ENCODE data around the gene CCDC15. TPM values are rescaled to one million over a fixed set of nuclear protein-coding genes. Genes with fewer than 3 reads are reported as not detected.

The CCDC15 gene
- total RNA-seq, 4 donors from 2014 or later, result under 0.01 to 3.5 (median 1.7) TPM

DNA sequence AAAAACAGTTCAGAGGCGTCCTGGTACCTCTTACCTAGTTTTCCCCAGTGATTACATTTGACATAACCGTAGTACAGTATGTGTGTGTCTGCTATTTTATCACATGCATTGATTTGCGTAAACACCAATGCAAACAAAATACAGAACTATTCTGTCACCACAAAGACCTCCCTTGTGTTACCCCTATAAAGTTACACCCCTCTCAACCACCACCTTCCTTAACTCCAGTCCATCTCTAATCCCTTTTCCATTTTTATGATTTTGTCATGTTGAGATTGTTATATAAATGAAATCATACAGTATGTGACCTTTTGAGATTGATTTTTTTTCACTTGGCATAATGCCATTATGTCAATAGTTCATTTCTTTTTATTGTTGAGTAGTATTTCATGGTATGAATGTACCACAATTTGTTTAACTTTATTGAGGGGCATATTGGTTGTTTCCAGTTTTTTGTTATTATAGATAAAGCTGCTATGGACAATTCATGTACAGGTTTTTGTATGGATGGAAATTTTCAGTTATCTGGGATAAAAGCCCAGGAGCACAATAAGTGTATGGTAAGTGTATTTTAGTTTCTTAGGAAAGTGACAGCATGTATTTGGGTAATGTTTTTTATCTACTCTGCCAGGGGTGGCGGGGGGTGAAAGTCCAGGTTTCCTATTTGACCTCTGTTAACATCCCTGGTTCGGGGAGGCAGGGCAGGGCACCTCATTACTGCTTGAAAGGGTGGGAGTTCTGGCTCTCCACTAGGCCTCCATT, 103.1 kb downstream of the CCDC15 start:
- Histone ChIP-seq H3K9me3 (no peaks in the 10 kb centered on the region), H3K4me3 (no peak overlapping the region), H3K36me3 (no peaks in the 10 kb centered on the region), H3K27me3 (no peaks in the 10 kb centered on the region), H3K4me1 (no peaks in the 10 kb centered on the region), H3K27ac (no peak overlapping the region)
- TF ChIP-seq, protein P1, sequence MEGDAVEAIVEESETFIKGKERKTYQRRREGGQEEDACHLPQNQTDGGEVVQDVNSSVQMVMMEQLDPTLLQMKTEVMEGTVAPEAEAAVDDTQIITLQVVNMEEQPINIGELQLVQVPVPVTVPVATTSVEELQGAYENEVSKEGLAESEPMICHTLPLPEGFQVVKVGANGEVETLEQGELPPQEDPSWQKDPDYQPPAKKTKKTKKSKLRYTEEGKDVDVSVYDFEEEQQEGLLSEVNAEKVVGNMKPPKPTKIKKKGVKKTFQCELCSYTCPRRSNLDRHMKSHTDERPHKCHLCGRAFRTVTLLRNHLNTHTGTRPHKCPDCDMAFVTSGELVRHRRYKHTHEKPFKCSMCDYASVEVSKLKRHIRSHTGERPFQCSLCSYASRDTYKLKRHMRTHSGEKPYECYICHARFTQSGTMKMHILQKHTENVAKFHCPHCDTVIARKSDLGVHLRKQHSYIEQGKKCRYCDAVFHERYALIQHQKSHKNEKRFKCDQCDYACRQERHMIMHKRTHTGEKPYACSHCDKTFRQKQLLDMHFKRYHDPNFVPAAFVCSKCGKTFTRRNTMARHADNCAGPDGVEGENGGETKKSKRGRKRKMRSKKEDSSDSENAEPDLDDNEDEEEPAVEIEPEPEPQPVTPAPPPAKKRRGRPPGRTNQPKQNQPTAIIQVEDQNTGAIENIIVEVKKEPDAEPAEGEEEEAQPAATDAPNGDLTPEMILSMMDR (IDR thresholded peaks at IDR 0.05), result no peak
- no peak for TF ChIP-seq POLR2A (IDR thresholded peaks at IDR 0.05)
- no peak for DNase-seq
- intact Hi-C loops (cut with DNase I; ENCODE audit: low total_unique reads), result no loop called here

DNA sequence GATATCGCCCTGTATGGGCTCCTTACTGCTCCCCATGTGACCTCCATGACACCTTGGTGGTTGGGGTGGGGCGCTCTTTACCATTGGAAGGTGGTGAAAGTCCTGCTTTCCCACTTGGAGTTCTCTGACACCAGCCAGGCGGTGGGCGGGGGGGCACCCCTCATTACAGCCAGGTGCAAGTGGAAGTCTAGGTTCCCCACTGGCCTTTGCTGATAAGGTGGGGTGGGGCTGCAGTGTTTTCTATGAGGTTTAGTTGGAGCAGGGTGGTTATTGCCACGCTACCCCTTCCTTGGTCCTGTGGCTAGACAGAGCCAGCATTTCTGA, 103.7 kb downstream of the CCDC15 start:
- H3K9me3 ChIP-seq, result no peaks in the 10 kb centered on the region
- H3K4me1 ChIP-seq, result no peaks in the 10 kb centered on the region
- intact Hi-C loops (cut with DNase I; ENCODE audit: low total_unique reads), result no loop called here
- DNase-seq, result no peak
- TF ChIP-seq POLR2A (IDR thresholded peaks at IDR 0.05), result no peak
- TF ChIP-seq, protein P1 (IDR thresholded peaks at IDR 0.05), result no peak
- H3K27me3 ChIP-seq, result no peaks in the 10 kb centered on the region
- no peak overlapping the region for H3K4me3 ChIP-seq
- no peak overlapping the region for H3K27ac ChIP-seq
- no peaks in the 10 kb centered on the region for H3K36me3 ChIP-seq

DNA sequence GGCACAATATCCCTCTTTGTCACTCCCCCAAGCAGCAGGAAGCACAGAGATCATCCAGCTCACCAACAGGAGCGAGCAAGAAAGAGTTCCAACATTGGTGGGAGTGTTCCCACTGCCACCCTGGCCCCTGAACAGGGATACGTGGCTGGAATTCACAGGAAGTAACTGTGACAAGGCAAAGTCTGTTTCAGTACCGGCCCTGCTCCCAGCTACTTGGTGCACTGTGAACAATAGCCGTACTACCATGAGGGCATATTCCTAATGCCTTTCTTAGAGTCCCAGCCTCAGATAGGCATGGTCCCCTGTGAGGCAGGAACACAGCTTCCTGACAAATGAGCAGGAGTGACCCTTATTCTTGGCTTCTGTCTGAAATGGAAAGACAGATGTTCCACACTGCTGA, 107.3 kb downstream of the CCDC15 start:
- H3K36me3 ChIP-seq, result no peaks in the 10 kb centered on the region
- H3K9me3 ChIP-seq, result no peaks in the 10 kb centered on the region
- no peaks in the 10 kb centered on the region for H3K27me3 ChIP-seq
- no peak for DNase-seq
- H3K27ac ChIP-seq, result no peak overlapping the region
- intact Hi-C loops (cut with DNase I; ENCODE audit: low total_unique reads), result no loop called here
- TF ChIP-seq, protein P1 (IDR thresholded peaks at IDR 0.05), result no peak
- TF ChIP-seq POLR2A (IDR thresholded peaks at IDR 0.05), result no peak
- no peak overlapping the region for H3K4me3 ChIP-seq
- H3K4me1 ChIP-seq, result peaks cover 0 to 8% of the 10 kb centered on the region in 2 donors

DNA sequence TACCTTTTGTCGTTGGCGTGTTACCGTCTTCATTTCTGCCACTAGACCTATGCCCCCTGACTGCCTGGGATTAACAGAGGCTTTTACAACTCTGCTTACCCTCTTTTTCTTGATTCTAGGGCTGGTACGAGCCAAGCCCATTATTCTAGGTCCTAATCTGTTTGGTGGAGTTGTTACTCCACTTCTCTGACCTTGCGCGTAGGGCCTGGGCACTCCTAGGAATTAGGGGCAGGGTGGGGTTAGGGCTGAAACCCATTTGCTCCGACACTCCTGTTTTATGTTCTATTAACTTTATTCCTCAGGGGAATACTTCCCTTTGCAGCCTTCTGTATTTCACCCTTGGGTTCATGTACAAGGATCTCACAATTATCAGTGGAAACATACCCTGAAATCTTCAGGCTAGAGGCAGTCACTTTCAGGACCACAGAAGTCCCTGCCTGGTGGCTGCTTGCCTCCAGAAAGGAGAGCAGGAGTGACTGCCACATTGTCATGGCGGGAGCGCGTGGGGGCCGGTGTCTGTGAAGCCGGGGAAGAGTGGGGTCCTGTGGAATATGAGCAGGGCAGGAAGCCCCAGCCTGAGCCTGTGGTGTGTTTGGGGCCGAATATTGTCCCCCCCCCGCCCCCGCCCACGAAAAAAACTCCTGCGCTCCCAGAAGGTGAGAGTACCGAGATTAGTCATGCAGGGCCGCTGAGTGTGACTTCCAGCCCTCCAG, 108.4 kb downstream of the CCDC15 start:
- peak overlapping the region; percentile 17 to 29 for H3K27ac ChIP-seq
- TF ChIP-seq POLR2A (IDR thresholded peaks at IDR 0.05), result no peak
- TF ChIP-seq, protein P1 (IDR thresholded peaks at IDR 0.05), result no peak

DNA sequence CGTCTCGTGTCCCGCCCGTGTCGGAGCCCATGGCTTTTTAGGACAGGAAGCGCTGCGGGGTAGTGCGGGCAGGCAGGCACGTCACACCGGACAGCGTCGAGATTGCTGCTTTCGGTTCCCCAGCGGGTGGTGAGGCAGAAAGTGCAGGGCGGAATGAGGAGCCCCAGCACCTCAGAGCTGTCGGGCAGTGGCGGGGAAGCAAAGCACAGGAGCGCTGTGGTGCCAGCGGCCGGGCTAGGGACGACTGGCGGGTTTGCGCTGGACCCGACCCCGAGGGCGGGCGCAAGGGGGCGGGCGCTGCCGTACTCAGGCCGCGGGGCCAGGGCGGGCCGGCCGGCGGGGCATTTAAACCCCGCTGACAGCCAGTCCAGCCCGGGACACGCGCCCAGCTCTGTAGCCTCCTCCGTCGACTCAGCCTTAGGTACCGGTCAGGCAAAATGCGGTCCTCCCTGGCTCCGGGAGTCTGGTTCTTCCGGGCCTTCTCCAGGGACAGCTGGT, 109.0 kb downstream of the CCDC15 start, which contains the start of gene SLC37A2:
Gene SLC37A2, plus strand, starts transcription at position 375 of the 498 bp plus-strand sequence. Its CDS starts 63 bp downstream, at position 438.
- Histone ChIP-seq H3K4me3 (peak within 1 kb of the TSS; percentile 35 to 53), H3K36me3 (no peaks in the 10 kb centered on the region), H3K27me3 (no peaks in the 10 kb centered on the region), H3K9me3 (no peaks in the 10 kb centered on the region), H3K27ac (peak within 1 kb of the TSS; percentile 17 to 29), H3K4me1 (peaks cover 0 to 8% of the 10 kb centered on the region in 2 donors)
- DNase-seq, result peak in 1 of 2 donors; percentile 59
- intact Hi-C loops (cut with DNase I; ENCODE audit: low total_unique reads), result no loop called here
- TF ChIP-seq, protein P1 (IDR thresholded peaks at IDR 0.05), result peak in 3 of 4 experiments; percentile 24 to 48 (median 26)
- TF ChIP-seq POLR2A (IDR thresholded peaks at IDR 0.05), result peak in 1 of 2 donors; percentile 16

More for the DNA sequence above, 108.4 kb downstream of the CCDC15 start:
- no peaks in the 10 kb centered on the region for H3K9me3 ChIP-seq
- intact Hi-C loops (cut with DNase I; ENCODE audit: low total_unique reads), result no loop called here
- H3K27me3 ChIP-seq, result no peaks in the 10 kb centered on the region
- no peak for DNase-seq
- peaks cover 0 to 8% of the 10 kb centered on the region in 2 donors for H3K4me1 ChIP-seq
- H3K36me3 ChIP-seq, result no peaks in the 10 kb centered on the region
- peak overlapping the region; percentile 35 to 53 for H3K4me3 ChIP-seq
